ENCODE measurements around the gene HNRNPUL1.
"Not testable (repeated sequence)": the region's sequence is repeated elsewhere in the genome, so short reads cannot be mapped to it uniquely, and the experiment has no call there.

Gene HNRNPUL1

GRCh38 chr19:41224632-41225031 lies 39.5 kb upstream of the HNRNPUL1 start:
- H3K27me3 ChIP-seq (ENCODE audit: insufficient read depth, low read length), result no peaks in the 10 kb centered on the region
- no peak overlapping the region; the same call in 1 of the 2 replicates for H3K9ac ChIP-seq (ENCODE audit: low read depth, low read length)
- 95% methylated on average over 7 of the region's 7 CpGs for WGBS
- no peaks in the 10 kb centered on the region for H3K9me3 ChIP-seq (ENCODE audit: insufficient read depth, low read depth, low read length)
- H3K4me1 ChIP-seq (ENCODE audit: insufficient read depth, low read length), result peaks cover 29% of the 10 kb centered on the region
- no peak overlapping the region for H3K4me3 ChIP-seq (ENCODE audit: low read length)
- H3K36me3 ChIP-seq (ENCODE audit: insufficient read depth, low read length), result peaks cover 19% of the 10 kb centered on the region
- no peak overlapping the region for H3K27ac ChIP-seq (ENCODE audit: low read depth, low read length)

DNA sequence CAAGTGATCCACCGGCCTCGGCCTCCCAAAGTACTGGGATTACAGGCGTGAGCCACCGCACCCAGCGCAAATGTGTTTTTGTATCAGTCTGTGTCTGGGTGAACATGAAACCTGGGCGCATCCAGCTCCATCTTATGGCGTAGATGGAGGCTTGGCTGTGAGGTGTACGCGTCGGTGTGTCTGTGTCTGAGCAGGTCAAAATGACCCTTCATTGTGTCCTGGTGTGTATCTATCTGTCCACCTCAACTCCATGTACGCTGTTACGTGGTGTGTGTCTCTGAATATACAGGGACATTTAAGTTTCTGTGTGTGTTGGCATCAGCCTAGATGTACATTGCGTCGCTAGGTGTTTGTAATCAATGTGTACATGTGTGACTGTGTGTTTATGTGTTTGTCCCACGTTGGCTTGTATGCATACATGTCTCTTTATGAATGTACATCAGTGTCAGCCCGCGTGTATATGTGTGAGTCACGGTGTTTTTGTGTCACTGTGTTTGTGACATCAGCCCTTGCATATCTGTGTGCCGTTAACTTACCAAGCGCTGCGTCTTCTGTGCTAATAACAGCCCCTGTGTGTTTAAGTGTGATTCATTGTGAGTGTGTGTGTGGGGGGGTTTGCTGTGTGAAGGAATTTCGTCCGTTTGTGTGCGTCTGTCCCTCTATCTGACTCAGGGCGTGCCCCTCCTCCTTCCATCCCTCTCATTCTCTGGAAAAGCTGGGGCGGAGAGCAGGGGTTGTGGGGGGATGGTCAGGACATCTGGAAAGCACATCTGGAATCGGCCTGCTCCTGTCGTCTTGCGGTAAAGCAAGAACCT lies 38.7 kb upstream of the HNRNPUL1 start:
- WGBS, result 62% methylated on average over 27 of the region's 29 CpGs
- peak overlapping the region; percentile 40 for H3K4me3 ChIP-seq (ENCODE audit: low read length)
- H3K4me1 ChIP-seq (ENCODE audit: insufficient read depth, low read length), result peaks cover 29% of the 10 kb centered on the region
- peaks cover 19% of the 10 kb centered on the region for H3K36me3 ChIP-seq (ENCODE audit: insufficient read depth, low read length)
- H3K9ac ChIP-seq (ENCODE audit: low read depth, low read length), result peak overlapping the region; percentile 76
- H3K27me3 ChIP-seq (ENCODE audit: insufficient read depth, low read length), result no peaks in the 10 kb centered on the region
- H3K27ac ChIP-seq (ENCODE audit: low read depth, low read length), result peak overlapping the region; percentile 87
- no peaks in the 10 kb centered on the region for H3K9me3 ChIP-seq (ENCODE audit: insufficient read depth, low read depth, low read length)

GRCh38 chr19:41226053-41226873 lies 37.9 kb upstream of the HNRNPUL1 start:
- WGBS, result 14% methylated on average over 67 of the region's 67 CpGs
- Histone ChIP-seq H3K9ac (ENCODE audit: low read depth, low read length) (peak overlapping the region; percentile 76), H3K27me3 (ENCODE audit: insufficient read depth, low read length) (no peaks in the 10 kb centered on the region), H3K4me3 (ENCODE audit: low read length) (peak overlapping the region; percentile 40), H3K9me3 (ENCODE audit: insufficient read depth, low read depth, low read length) (no peaks in the 10 kb centered on the region), H3K36me3 (ENCODE audit: insufficient read depth, low read length) (peaks cover 11% of the 10 kb centered on the region; the same call in 1 of the 2 replicates), H3K4me1 (ENCODE audit: insufficient read depth, low read length) (peaks cover 29% of the 10 kb centered on the region), H3K27ac (ENCODE audit: low read depth, low read length) (peak overlapping the region; percentile 87)

DNA sequence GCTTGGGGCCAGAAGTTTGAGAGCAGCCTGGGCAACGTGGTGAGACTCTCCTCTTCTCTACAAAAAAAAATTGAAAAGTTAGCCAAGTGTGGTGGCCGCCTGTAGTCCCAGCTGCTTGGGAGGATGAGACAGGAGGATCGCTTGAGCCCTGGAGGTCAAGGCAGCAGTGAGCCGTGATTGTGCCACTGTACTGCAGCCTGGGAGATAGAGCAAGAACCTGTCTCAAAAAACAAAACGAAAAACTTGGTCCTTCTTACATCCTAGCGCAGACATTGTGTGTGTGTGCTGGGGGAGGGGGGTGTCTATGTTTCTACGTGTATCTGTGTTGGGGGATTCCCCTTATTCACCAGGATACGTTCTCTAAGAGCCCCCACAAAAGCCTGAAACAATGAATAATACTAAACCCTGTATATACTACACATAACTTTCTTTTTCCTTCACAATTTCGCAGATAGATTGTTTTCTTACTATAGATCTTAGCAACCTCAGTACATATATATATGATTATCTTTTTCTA lies 37.2 kb upstream of the HNRNPUL1 start:
- WGBS, result 81% methylated on average over 9 of the region's 9 CpGs
- Histone ChIP-seq H3K4me1 (ENCODE audit: insufficient read depth, low read length) (peaks cover 29% of the 10 kb centered on the region), H3K27ac (ENCODE audit: low read depth, low read length) (peak overlapping the region; percentile 87)

DNA sequence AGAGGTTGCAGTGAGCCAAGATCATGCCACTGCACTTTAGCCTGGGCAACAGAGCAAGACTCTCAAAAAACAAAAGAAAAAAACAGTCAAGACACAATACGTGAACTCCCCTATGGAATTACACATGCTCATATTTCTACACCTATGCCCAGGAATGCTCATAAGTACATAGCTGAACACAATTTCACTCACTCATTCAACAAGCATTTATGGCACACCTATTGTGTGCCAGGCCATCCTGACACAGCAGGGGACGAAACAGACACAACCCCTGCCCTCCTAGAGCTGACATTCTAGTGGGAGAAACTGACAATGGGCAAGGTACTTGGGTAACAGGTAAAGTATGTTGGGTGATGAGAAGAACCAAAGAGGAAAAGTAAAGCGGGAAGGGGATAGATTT lies 35.7 kb upstream of the HNRNPUL1 start:
- Histone ChIP-seq H3K9me3 (ENCODE audit: insufficient read depth, low read depth, low read length) (no peaks in the 10 kb centered on the region), H3K9ac (ENCODE audit: low read depth, low read length) (no peak overlapping the region), H3K27me3 (ENCODE audit: insufficient read depth, low read length) (no peaks in the 10 kb centered on the region), H3K4me3 (ENCODE audit: low read length) (no peak overlapping the region), H3K27ac (ENCODE audit: low read depth, low read length) (no peak overlapping the region), H3K4me1 (ENCODE audit: insufficient read depth, low read length) (peaks cover 25% of the 10 kb centered on the region), H3K36me3 (ENCODE audit: insufficient read depth, low read length) (peaks cover 10% of the 10 kb centered on the region; the same call in 1 of the 2 replicates)
- 95% methylated on average over 2 of the region's 3 CpGs for WGBS

More for the DNA sequence above, 37.2 kb upstream of the HNRNPUL1 start:
- Histone ChIP-seq H3K36me3 (ENCODE audit: insufficient read depth, low read length) (peaks cover 9% of the 10 kb centered on the region; the same call in 1 of the 2 replicates), H3K4me3 (ENCODE audit: low read length) (0 out of 2 replicates have a peak overlapping the region, but pooled peaks have one; percentile 40), H3K9ac (ENCODE audit: low read depth, low read length) (peak overlapping the region; percentile 76; the same call in 1 of the 2 replicates), H3K27me3 (ENCODE audit: insufficient read depth, low read length) (no peaks in the 10 kb centered on the region), H3K9me3 (ENCODE audit: insufficient read depth, low read depth, low read length) (no peaks in the 10 kb centered on the region)

- peaks cover 16% of the 10 kb centered on the region; the same call in 1 of the 2 replicates for H3K36me3 ChIP-seq (ENCODE audit: insufficient read depth, low read length)
- not testable (repeated sequence) for H3K9me3 ChIP-seq (ENCODE audit: insufficient read depth, low read depth, low read length); H3K9ac ChIP-seq (ENCODE audit: low read depth, low read length); H3K4me3 ChIP-seq (ENCODE audit: low read length); H3K27me3 ChIP-seq (ENCODE audit: insufficient read depth, low read length); H3K27ac ChIP-seq (ENCODE audit: low read depth, low read length)
- WGBS, result 92% methylated on average over 5 of the region's 5 CpGs
- H3K4me1 ChIP-seq (ENCODE audit: insufficient read depth, low read length), result peaks cover 17% of the 10 kb centered on the region
Measured at GRCh38 chr19:41229338-41229737, 34.8 kb upstream of the HNRNPUL1 start.

GRCh38 chr19:41230067-41230857 lies 33.9 kb upstream of the HNRNPUL1 start:
- Histone ChIP-seq H3K9ac (ENCODE audit: low read depth, low read length) (no peak overlapping the region), H3K4me3 (ENCODE audit: low read length) (no peak overlapping the region), H3K36me3 (ENCODE audit: insufficient read depth, low read length) (peaks cover 19% of the 10 kb centered on the region; the same call in 1 of the 2 replicates), H3K4me1 (ENCODE audit: insufficient read depth, low read length) (peaks cover 16% of the 10 kb centered on the region), H3K27ac (ENCODE audit: low read depth, low read length) (no peak overlapping the region), H3K27me3 (ENCODE audit: insufficient read depth, low read length) (no peaks in the 10 kb centered on the region), H3K9me3 (ENCODE audit: insufficient read depth, low read depth, low read length) (no peaks in the 10 kb centered on the region)
- WGBS, result 91% methylated on average over 3 of the region's 3 CpGs

GRCh38 chr19:41232686-41233085 lies 31.5 kb upstream of the HNRNPUL1 start:
- no peak overlapping the region for H3K4me3 ChIP-seq (ENCODE audit: low read length)
- H3K9ac ChIP-seq (ENCODE audit: low read depth, low read length), result no peak overlapping the region
- H3K4me1 ChIP-seq (ENCODE audit: insufficient read depth, low read length), result no peaks in the 10 kb centered on the region
- H3K27me3 ChIP-seq (ENCODE audit: insufficient read depth, low read length), result no peaks in the 10 kb centered on the region
- 92% methylated on average over 8 of the region's 8 CpGs for WGBS
- no peaks in the 10 kb centered on the region for H3K9me3 ChIP-seq (ENCODE audit: insufficient read depth, low read depth, low read length)
- H3K36me3 ChIP-seq (ENCODE audit: insufficient read depth, low read length), result peaks cover 31% of the 10 kb centered on the region
- no peak overlapping the region for H3K27ac ChIP-seq (ENCODE audit: low read depth, low read length)

DNA sequence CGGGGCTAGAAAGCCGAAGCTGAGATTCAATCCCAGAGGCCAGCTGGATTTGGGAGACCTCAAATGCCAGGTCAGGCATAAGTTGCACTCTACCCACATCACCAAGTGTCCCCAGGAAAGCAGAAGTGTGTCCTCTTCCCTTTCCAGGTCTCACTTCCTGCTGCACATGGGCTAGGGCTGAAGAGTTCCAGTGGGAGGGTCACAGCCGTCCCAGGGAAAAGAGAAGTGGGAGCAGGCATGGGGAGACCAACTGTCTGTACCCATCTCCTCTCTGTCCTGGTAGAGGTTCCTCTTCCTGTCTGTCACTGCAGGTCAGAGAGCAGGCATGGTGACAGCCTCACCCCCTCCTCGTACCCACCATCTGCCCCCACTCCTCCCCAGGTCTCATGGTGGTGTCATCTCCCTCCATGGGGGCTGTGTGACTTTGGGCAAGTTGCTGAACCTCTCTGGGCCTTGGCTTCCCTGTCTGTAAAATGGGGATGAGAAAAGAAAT lies 30.4 kb upstream of the HNRNPUL1 start:
- H3K36me3 ChIP-seq (ENCODE audit: insufficient read depth, low read length), result peaks cover 37% of the 10 kb centered on the region
- no peaks in the 10 kb centered on the region for H3K9me3 ChIP-seq (ENCODE audit: insufficient read depth, low read depth, low read length)
- no peak overlapping the region for H3K9ac ChIP-seq (ENCODE audit: low read depth, low read length)
- H3K27me3 ChIP-seq (ENCODE audit: insufficient read depth, low read length), result no peaks in the 10 kb centered on the region
- no peaks in the 10 kb centered on the region for H3K4me1 ChIP-seq (ENCODE audit: insufficient read depth, low read length)
- WGBS, result 96% methylated on average over 4 of the region's 4 CpGs
- no peak overlapping the region for H3K4me3 ChIP-seq (ENCODE audit: low read length)
- H3K27ac ChIP-seq (ENCODE audit: low read depth, low read length), result no peak overlapping the region

DNA sequence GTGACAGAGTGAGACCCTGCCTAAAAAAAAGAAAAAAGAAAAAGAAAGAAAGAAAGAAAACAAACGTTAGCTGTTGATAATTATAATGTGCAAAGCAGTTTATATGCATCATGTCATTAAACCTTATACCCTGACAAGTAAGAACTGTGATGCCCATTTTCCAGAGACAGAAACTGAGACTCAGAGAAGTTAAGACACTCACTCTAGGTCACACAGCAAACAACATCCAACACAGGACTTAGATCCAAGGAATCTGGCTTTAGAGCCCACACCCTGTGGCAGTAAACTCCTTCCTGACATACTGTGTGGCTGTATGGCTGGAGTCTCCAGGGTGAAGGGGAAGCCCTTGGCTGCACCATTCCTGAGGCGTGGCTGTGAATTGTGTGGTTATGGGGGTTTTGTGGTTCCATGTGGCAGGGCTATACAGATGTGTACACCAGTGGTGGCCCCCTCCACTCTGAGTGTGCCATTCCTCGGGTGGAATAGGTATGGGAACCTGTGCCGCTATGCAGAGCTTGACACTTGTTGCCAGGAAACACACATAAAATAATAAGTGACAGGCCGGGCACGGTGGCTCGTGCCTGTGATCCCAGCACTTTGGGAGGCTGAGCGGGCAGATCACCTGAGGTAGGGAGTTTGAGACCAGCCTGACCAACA lies 29.5 kb upstream of the HNRNPUL1 start:
- H3K27ac ChIP-seq (ENCODE audit: low read depth, low read length), result no peak overlapping the region
- WGBS, result 95% methylated on average over 7 of the region's 8 CpGs
- peaks cover 45% of the 10 kb centered on the region for H3K36me3 ChIP-seq (ENCODE audit: insufficient read depth, low read length)
- no peaks in the 10 kb centered on the region for H3K27me3 ChIP-seq (ENCODE audit: insufficient read depth, low read length)
- H3K4me3 ChIP-seq (ENCODE audit: low read length), result no peak overlapping the region
- no peaks in the 10 kb centered on the region for H3K4me1 ChIP-seq (ENCODE audit: insufficient read depth, low read length)
- H3K9ac ChIP-seq (ENCODE audit: low read depth, low read length), result no peak overlapping the region
- H3K9me3 ChIP-seq (ENCODE audit: insufficient read depth, low read depth, low read length), result no peaks in the 10 kb centered on the region

Data from HUES64 (cell line).